Glomerular endothelial cell (primary cell): ENCODE measurements around the gene PLEKHA7. TPM values are rescaled to one million over a fixed set of nuclear protein-coding genes. Genes with fewer than 3 reads are reported as not detected.

Experiments used
- DNase-seq: peaks from one replicate; pipeline ENCODE4 v3.0.0-alpha.2; 2011; ENCODE audit warnings: low read depth, low spot score; ENCODE audit errors: extremely low read depth
- total RNA-seq: library from RNA; depleted of rRNA; stranded (reverse); fragments of >200 nt; gene quantifications from 2 replicates; pipeline ENCODE4 v1.2.3, GENCODE V29; 2015

PLEKHA7 gene
- total RNA-seq, 1 donor from 2014 or later = 0.18 TPM

DNA sequence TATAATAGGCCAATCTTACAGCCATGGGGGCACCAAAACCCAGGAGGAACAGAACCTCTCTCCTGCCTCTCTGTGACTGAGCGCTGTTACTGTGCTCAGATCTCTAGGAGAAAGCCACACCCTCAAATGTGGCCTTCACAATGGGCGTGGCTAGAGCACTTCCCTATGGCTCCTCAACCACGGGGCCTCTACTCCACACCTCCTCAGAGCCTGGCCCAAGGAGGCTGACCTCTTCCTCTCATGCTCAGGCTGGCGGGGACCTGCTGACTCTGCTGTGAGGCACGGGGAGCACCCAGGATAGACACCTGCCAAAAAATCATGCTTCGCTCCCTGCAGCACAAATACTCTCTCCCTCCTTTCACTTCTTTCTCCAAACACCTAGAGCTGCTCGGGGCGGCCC lies 234.8 kb downstream of the PLEKHA7 start:
- DNase-seq = no peak

DNA sequence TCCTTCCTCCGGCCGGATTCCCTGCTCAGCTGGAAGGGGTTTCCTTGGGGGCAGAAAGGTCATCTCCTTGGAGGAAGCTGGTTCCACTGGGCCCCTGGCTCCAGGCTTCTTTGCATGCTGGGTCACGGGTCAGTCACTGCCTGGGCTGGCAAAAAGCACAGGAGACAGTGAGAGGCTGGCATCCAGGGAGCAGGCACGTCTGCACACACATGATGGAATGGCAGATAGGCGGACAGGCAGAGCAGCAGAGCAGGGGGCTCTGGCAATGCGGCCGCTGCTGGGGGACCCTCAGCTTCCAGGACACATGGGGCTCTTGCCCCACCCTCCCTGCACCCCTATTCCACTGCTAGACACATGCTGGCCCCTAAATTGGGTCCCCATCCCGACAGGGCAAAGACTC lies 235.3 kb downstream of the PLEKHA7 start:
- no peak for DNase-seq

GRCh38 chr11:16778286-16778685 lies 235.9 kb downstream of the PLEKHA7 start:
- DNase-seq = no peak

DNA sequence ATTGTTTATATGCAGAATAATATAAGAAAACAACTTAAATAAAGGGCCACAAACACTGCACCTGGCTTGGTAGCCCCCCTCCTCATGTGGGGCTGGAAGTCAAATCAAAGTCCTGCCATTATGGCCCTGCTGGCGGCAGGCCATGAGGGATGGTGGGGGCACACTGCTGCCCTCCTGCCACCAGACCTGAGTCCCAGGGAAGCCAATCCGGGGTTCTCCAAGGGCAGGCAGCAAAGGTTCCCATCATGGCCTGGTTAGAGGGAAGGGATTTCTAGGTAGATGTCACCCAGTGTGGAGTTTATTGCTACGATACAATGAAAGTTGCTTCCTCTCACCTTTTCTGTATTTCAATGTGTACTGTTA lies 236.6 kb downstream of the PLEKHA7 start:
- no peak for DNase-seq

DNA sequence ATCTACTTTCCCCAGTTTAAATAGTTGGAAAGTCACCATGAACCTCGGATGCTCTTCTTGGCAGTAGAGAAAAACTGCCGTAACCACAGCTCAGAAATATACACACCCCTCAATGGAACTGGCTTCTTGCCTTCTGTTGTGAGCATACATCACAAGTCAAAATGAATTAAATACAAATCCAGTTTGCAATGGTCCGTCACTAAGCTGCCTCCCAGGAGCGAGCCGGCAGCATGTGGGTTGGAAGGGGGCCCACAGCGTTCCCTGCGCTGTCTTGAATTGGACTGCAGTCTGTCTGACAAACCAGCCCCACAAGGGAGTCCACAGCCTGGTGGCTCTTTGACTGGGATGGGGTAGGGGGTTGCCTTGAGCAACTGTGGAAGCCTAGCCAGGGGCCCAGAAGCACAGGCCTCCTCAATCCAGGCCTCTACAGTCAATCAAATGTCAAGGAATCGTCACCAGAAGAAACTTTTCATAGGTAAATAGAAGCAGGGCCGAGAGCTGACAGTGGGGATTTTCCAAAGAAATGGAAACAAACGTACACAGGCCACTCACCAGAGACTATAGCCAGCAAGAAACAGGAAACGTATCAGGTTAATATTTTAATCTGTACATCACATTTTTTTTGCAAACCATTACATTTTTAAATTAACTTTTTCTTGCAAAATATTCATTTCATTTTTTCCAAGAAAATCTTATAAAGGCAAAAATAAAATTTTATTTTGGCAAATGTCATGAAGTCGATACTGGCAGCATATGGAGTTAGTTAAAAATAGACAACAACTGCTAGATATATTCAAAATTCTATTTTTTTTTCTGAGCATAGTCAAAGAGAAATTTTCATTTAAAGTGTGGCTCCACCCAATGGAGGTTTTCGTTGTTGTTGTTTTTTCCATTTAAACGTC lies 237.3 kb downstream of the PLEKHA7 start:
- DNase-seq = no peak

DNA sequence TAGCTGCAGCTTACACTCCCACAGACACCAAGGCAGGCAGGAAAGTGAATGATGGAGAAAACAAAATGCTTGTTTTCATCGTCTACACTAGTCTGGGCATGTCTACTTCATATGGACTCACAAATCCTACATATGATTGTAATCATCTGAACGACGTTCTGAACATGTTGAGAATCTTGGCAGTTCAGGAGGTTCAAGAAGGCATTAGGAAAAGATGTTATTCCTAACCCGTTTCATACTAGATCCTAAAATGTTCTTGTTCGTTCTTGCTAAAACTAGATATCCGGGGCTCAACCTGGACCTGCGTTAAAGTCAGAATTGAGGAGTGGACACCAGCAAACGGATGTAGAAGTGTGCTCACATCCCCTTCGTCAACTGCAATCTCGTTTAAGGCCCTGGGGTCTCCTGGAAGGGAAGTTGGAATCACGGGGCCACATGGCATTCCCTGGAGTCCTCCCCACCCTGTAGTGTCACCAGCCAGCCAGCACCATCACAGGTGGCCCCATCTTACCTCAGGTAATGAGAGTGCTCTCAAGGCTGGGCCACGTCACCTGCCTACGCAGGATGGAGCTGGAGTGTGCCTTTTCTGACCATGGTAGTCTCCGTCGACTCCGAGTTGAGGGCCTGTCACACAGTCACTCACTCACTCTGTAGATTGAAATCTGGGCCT lies 238.5 kb downstream of the PLEKHA7 start:
- DNase-seq = no peak

GRCh38 chr11:16774936-16775613 lies 239.1 kb downstream of the PLEKHA7 start:
- DNase-seq = no peak

- no peak for DNase-seq
Measured at GRCh38 chr11:16773981-16774935, 240.0 kb downstream of the PLEKHA7 start.

GRCh38 chr11:16772141-16772512 lies 242.1 kb downstream of the PLEKHA7 start:
- no peak for DNase-seq

- DNase-seq = no peak
Measured at GRCh38 chr11:16771350-16772140, 242.7 kb downstream of the PLEKHA7 start.

DNA sequence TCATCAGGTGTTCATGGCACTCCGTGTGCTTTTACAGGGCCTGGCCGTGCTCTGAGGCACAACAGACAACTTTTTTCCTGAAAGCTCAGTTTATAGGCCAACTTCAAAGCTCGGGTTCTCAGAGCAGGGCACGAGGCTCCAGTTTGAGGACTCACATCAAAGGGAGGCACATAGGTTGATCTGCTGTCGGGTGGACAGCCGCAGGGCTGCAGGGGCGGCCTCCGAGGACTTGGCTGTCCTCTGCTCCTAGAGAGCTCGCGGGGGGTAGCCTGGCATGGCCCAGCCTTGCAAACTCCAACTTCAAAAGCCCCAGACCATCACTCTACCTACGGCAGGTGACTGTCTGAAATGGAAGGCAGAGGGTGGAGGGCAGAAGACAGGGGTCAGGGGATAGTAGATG lies 244.2 kb downstream of the PLEKHA7 start:
- no peak for DNase-seq

DNA sequence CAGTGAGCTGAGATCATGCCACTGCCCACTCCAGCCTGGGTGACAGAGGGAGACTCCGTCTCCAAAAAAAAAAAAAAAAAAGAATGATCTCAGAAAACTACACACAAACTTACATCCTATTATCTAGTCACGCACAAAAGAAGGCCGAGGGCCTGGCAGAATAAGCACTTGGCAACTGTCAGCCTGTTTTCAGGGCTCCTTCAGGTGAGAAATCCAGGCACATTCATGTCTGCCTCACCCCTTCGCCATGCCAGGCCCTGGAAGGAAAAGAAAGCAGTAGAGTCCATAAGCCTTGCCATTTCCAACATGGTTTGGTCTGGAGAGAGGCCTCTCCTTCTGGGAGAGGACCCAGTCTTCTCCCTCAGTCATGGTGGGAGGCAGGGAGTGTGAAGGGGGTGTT lies 244.8 kb downstream of the PLEKHA7 start:
- DNase-seq = no peak

DNA sequence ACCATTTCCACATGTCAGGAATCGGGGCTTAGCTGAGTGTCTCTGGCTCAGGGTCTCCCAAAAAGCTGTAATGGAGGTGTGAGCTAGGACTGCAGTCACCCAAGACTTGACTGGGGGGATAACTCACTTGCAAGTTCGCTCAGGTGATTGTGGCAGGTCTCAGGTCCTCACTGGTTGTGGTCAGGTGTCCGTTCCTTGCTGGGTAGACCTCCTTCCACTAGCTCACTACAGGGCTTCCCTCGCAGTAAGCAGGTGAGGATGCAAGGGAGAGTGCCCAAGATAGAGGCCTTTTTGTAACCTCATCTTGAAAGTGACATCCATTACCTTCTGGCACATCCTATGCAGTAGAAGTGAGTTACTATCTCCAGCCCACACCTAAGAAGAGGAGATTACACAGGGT lies 246.3 kb downstream of the PLEKHA7 start:
- DNase-seq = no peak

- no peak for DNase-seq
Measured at GRCh38 chr11:16767137-16767536, 247.1 kb downstream of the PLEKHA7 start.

DNA sequence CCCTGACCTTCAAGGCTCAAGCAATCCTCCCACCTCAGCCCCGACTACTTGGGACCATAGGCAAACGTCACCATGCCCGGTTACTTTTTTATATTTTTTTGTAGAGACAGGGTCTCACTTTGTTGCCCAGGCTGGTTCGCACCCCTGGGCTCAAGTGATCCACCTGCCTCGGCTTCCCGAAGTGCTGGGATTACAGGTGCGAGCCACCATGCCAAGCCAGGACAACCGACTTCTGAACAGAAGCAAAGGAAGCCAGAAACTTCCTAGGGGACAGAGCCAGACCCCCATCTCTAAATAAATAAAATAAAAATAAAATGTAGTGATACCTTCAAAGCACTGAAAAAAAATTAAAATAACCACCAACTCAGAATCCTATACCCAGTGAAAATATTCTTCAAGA lies 249.3 kb downstream of the PLEKHA7 start:
- no peak for DNase-seq

- DNase-seq = no peak
Measured at GRCh38 chr11:16763746-16764145, 250.5 kb downstream of the PLEKHA7 start.

GRCh38 chr11:16759857-16760508 lies 254.2 kb downstream of the PLEKHA7 start:
- DNase-seq = no peak

DNA sequence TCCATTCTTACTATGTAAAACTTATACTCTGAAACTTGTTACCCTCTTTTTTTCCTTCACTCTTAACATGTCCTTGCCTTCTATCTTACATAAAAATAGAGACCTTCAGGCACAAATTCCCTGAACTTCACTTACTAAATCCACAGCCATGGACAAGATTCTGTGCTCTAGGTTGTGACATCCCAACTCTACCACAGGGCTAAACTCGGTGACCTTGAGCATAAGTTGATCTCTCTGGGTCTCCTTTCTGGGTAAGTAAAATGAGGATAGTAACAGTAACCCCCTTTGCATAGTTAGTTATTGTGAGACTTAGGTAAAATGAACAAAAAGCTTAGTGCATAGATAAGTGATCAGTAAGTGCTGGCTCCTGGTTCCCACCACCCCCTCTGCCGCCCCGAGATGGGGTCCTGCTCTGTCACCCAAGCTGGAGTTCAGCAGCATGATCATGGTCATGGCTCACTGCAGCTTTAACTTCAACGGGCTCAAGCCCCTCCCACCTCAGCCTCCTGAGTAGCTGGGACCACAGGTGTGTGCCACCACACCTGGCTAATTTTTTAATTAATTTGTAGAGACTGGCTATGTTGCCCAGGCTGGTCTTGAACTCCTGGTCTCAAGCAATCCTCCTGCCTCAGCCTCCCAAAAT lies 255.7 kb downstream of the PLEKHA7 start:
- no peak for DNase-seq

GRCh38 chr11:16750417-16750816 lies 263.8 kb downstream of the PLEKHA7 start:
- DNase-seq = no peak
